HG03196 (cell line): ENCODE measurements around the gene PCDHA11.

Experiments
- ATAC-seq: cut with Tn5 transposase; IDR thresholded peaks from one replicate; pipeline ENCODE4 v1.9.1; 2021; ENCODE audit not compliant: unreplicated experiment

The PCDHA11 gene

DNA sequence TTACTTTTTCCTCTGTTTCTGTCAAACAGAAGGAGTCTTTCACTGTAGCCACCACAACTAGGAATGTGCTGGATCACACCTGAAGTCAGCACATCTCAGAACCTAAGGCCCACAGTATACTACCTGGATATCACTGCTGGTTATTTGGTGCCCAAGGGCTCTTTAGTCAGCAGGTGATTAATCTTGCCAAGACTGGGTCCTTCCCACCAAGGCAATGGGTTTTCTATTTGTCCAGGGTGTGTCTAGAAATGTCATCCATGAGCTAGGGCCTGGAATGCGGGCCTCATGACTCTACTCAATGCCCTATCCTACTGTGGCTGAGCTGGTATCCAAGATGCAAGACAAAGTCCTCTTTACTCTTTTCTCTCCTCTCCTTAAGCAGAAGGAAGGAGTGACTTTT lies 47.6 kb downstream of the PCDHA11 start:
- no peak for ATAC-seq
